ENCODE data around the gene DIO1.

DIO1 gene

DNA sequence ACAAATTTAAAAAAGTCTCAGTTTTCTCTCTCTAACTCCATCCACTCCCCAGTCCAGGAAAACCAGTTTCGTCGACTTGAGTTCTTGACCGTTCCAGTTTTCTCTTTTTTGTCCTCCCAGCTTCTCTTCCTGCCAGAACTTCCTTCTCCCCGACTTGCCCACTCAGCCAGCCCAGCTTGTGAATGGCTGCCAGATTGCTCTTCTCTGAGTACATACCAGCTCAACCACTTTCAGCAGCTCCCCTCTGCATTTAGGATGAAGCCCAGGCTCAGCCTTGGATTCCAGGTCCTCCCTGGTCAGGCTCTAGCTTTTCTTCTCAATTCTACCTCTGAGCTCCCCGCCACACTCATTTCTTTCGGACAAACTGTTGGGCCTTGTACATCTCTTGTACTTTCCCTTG, 1.4 kb downstream of the DIO1 start:
- no peak for FAIRE-seq

DNA sequence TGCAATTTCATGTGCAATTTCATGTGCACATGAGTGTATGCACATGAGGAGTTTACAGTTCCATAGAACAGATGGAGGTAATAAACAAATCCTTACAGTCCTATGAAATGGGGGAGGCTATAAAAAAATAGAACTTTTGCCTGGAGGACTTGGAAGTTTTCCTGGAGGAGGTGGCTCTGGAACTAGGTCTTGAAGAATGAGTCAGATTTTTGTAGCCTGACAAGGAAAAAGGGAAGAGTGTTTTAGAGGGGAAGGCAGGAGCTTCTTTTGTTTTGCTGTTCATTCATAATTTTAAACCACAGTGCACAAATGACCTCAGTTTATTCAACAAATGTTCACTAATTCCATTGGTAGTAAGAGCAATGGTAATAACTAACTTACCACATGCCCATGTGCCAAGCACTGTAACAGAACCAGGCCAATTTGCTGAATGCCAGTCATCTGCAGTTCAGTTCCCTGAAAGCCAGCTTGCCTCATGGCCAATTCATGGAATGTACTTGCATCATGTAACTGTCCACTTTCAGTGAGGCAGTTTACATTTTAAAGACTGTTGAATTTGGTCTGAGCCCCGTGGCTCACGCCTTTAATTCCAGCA, 2.7 kb downstream of the DIO1 start:
- no peak for FAIRE-seq

DNA sequence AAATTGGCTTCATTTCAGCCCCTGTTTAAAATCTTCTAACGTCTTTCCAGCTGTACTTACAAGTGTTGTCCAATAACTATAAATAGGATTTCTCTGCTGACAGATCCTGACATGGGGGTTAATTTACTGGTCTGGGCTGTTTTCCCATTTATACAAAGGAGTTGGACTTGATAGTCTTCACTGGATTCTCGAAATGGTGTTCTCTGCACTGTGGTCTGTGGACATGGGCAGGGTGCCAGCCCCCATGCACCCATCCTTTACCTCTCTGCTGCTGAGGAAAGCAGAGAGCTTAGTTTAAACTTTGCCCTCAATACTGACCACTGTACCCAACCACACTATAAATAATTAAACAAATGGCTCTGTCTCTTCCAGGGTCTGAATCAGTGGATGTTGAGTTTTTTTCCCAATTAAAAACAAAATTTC, 5.2 kb downstream of the DIO1 start:
- no peak for FAIRE-seq

DNA sequence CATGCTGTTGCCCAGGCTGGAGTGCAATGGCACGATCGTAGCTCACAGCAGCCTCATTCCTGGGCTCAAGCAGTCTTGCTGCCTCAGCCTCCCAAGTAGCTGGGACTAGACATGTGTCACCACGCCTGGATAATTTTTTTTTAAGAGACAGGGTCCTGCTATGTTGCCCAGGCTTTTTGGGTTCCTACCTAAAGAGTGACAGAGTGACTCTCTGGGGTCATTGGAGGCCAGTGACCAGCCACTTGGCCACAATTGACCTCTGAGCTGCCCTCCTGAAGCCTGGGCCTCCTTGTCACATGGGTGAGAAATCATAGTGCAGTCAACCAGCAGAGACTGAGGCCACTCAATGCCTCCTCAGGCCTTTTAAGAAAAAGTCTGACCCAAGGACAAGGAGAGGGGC, 5.7 kb downstream of the DIO1 start:
- no peak for FAIRE-seq

DNA sequence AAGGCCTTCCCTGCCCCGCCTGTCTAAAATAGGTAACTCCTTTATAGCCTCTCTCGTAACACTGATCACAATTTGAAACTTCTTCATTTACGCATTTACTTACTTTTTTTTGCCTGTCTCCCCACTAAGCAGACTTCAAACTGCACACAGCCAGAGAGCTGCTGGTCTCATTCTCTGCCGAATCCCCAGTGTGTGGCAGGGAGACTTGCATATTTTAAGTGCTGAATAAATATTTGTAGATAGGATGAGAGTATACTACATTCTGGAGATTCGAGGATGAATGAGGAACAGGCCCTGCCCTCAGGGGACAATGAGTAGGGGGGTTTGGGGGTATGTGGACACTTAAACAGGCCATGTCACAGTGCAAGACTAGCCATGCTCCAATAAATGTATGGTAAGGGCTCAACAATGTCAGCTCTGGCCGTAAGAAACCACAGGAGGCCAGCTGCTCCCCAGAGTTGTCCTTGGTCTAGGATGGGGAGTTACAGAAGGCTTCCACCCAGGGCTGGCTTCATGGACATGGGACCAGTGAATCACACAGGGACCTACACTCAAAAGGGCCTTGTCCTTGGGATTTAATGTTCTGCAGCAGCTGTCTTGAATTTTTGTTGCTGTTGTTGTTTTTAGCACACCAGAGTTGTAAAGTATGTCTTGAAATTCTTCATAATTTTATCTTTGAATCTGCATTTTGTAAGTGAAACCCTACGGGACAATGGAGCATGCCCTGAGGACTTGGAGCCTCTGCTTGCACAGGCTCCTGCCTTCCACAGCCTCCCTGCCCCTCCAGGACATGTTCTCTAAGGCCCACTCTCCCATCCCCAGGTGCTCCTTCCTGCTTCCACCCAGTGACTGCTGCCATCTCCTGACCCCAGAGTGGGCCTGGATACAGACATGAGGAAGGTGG, 8.5 kb downstream of the DIO1 start:
- no peak for FAIRE-seq

DNA sequence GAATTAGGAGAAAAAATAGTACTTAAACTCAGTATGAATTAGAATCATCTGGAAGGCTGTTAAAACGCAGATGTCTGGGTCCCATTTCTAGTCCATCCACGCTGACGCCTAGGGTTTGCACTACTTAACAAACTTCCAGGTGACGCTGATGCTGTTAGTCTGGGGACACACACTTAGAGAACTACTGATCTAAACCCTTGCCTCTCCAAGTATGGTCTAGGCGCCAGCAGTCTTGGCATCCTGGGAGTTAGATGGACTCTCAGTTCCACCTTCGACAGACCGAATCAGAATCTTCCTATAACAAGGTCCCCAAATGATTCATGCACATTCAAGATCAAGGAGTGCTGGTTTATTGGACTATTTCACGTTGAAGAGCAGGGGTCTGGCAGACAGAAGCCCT, 11.5 kb downstream of the DIO1 start:
- FAIRE-seq = no peak

DNA sequence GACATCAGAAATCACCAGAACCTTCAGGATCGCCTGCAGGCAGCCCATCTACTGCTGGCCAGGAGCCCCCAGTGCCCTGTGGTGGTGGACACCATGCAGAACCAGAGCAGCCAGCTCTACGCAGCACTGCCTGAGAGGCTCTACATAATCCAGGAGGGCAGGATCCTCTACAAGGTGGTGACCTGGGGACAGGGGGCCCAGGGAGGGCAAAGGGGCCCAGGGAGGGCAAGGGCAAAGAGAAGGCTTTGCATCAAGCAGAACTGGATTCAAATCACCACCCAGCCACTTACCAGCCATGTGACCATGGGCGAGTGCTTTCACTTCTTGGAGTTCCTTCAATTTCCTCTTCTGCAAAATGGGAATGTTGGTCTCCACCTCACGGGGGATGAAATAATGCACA, 12.1 kb downstream of the DIO1 start:
- no peak for FAIRE-seq

DNA sequence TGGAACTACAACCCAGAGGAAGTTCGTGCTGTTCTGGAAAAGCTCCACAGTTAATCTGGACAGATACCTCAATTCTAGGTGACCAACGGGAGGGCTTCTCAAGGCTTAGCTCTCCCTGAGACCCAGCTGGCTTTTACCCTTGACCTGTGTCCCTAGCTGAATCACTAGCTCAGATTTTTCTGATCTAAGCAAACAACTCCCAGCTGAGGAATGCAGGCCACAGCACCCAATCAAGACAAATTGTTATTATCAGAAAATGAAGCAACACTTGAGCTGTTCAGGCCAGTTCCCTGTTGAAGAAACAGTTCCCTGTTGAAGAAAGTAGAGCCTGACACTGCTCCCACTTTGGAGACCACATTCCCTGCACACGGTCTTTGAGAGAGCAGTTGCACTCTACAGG, 16.0 kb downstream of the DIO1 start:
- FAIRE-seq = no peak

DNA sequence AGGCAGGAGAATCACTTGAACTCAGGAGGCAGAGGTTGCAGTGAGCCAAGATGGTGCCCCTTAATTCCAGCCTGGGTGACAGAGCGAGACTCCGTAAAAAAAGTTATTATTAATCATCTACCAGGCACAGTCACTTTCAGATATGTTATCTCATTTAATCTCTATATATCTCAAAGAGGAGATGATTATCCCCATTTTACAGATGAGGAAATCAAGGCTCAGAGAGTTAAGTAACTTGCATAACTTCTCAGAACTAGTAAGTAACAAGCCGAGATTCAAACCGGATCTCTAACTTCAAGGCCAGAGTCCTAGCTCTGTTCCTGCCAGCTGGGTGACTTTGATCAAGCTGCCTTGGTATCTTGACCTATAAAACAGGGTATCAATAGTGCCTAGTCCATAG, 17.5 kb downstream of the DIO1 start:
- no peak for FAIRE-seq

DNA sequence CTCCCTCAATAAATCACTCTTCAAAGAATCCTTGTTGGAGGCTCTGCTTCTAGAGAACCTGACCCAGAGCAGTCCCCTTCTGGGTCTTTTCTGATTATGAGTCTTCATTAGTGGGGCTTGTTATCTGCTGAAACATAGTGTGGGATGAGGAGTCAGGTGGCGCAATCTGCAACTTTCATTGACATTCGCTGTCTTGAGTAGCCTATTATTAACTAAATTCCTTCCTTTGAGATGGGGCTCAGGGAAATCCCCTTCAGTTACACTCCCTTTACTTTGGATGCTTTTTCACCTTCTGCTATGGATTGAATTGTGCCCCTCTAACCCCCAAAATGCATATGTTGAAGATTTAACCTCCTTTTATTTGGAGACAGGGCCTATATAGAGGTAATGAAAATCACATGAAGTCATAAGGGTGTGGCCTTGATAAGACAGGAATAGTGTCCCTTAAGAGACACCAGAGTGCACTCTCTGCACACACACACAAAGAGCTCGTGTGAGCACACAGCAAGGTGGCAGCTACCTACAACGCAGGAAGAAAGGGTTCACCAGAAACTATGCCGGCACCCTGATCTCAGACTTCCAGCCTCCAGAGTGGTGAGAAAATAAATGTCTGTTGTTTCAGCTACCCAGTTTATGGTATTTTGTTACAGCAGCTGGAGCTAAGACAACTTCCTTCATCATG, 19.5 kb downstream of the DIO1 start:
- FAIRE-seq = no peak

DNA sequence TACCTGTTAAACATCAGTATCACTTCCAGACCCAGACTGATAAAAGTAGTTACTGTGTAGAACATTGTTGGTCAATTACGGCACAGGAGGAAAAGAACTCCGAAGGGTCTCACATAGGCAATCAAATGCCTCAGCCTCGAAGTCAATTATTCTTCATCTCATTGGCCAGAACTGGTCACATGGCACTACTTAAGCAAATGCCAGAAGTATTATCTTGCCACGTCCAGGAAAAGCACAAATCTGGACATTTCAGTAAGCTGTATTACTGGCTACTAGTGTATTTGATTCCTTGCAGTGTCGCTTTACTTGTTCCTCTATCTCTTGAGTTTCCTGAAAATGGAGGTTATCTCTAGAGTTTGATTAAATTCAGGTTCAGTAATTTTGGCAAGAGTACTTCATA, 24.4 kb downstream of the DIO1 start:
- FAIRE-seq = no peak

DNA sequence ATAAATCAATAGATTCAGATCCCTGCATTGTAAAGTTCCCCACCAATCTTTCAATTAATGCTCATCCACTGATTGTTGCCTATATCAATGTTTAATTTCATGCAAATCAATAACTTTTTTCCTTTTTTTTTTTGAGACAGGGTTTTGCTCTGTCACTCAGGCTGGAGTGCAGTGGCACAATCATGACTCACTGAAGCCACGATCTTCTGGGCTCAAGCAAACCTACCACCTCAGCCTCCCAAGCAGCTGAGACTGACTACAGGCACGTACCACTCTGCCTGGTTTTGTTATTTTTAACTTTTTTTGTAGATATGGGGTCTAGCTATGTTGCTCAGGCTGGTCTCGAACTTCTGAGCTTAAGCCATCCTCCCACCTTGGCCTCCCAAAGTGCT, 25.7 kb downstream of the DIO1 start:
- FAIRE-seq = no peak

DNA sequence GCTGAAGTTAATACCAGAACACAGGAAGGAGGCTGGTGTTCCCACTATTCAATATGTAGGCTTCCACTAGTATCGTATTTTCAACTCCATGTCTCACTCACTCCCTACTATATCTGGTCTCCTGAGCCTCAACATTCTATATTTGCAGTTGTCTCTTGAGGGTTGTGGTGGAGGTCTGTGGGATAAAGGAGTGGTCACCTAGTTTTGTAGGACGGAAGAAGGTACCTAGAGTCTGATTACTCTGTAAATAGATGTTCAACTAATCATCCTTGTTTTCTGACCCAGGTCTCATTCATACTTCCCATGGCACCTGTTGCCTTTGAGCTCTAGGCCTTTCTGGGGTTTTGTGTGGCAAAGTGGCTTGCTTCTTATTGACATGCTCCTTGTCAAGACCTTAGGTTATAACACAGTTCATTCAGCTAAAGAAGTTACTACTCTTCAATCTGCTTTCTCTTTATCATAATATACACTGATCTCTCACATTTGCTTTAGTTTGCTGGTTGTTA, 33.4 kb downstream of the DIO1 start:
- FAIRE-seq = no peak

DNA sequence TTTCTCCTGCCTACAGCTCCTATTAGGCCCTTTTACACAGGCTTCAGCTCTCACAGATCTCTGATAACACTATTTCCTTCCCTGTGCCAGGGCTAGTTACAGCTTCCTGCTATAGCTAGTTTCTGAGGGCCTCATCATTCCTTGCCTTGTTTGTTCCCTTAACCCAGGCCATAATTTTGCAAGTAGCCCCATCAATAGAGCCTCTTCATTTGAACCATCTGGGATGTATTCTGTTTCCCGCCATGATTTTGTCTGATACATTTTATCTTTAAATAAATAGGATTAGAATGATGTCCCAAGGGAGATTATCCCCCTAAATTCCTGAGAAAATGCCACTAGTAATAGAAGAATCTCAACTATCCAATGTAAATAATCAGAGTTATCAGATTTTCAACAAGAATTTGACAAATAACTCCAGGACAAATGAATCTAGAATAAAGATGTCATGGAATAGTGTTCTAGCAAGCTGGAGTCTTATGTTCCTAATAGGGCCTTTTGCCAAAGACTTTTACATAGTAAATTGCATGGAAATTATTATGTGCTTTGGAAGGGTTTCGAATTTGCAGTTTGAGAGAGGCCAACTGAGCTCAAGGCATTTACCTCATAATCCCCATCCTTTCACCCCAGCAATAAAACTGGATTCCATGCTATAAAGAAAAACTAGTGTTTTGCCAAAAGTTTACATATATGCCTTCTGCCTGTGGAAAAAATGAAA, 35.4 kb downstream of the DIO1 start:
- FAIRE-seq = no peak

DNA sequence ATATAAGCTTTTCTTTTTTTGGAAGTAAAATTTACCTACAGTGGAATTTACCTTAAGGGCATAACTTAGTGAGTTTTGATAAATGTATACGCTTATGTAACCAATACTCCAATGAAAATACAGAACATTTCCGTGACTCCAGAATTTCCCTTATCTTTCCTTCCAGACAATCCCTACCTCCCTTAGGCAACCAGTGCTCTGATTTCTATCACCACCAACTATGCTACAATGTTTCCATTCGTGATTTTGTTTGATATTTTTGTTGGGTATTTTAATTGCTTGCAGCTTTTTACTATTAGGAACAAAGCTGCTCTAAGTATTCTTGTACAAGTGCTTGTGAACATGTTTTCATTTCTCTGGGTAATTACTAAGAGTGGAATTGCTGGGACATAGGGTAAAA, 36.9 kb downstream of the DIO1 start:
- FAIRE-seq = no peak

DNA sequence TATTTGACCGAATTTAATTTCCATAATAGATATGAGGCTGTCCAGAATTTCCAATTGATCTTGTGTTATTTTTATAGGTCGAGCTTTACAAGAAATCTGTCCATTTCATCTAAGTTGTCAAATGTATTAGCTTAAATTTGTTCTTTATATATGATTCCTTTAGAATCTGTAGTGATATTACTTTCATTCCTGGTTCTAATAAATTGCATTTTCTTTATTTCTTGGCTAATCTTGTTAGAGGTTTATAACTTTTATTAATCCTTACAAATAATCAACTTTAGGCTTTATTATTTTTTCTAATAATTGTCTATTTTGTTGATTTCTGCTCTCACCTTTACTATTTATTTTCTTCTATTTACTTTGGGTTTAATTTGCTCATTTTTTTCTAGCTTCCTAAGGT, 37.5 kb downstream of the DIO1 start:
- no peak for FAIRE-seq

DNA sequence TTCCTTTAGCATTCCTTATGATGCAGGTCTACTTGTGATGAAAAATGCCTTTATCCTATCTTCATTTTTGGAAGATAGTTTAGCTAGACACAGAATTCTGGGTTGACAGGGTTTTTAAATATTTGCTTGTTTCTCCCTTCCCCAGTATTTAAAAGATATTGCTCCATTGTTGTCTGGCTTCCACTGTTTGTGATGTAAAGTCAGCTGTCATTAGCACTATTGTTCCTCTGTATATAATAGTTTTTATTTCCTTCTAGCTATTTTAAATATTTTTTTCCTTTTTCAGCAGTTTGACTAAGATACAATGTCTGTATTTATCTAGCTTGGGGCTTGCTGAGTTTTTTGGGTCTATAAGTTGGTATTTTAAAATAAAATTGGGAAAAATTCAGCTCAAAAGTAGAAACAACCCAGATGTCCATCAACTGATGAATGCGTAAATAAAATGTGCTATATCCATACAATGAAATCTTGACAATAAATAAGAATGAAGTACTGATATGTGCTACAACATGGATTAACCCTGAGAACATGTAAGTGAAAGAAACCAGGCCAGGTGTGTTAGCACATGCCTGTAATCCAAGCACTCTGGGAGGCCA, 40.3 kb downstream of the DIO1 start:
- FAIRE-seq = no peak

DNA sequence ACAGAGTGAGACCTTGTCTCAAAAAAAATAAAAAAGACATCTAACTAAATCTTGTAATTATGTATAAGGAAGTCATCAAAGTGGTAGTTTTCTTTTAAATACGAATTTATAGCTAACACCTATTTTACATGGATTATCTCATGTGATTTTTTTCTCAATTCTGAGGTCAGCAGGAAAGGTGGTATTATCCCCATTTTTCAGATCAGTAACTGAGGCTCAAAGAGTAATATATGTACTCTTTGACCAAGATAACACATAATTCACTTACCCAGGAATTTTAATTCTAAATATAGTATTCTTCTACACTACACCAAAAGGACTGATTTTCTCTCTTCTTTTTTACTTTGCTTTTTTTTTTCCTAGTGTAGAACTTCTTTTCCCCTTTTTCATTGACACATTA, 42.4 kb downstream of the DIO1 start:
- no peak for FAIRE-seq

DNA sequence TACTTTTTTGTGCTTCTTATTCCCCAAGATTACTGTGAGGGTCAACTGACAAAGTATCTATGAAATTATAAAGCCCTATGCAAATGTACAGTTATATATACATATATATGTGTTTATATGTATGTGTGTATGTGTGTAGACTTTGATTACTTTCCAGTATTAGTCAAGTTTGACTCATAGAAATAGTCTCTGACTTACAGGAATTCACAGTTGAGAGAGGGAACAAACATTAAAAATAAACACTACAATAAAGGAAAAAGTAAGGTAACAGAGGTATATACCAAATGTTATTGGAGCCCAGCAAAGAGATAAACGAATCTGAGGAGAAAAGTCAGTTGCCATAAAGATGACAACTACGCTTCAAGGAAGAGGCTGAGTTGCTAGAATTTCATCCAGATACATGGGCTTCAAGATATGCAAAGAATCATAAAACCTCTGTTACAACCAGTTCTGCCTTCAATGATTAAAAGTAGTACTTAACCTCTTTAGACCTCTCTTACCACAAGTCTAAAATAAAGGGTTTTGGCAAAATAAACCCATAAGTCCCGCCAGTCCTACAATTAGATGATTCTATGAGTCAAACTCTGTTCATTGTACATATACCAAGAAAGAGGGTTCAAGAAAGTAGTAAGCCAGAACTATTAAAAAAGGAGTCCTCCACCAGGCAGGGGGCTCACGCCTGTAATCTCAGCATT, 44.3 kb downstream of the DIO1 start:
- FAIRE-seq = no peak

DNA sequence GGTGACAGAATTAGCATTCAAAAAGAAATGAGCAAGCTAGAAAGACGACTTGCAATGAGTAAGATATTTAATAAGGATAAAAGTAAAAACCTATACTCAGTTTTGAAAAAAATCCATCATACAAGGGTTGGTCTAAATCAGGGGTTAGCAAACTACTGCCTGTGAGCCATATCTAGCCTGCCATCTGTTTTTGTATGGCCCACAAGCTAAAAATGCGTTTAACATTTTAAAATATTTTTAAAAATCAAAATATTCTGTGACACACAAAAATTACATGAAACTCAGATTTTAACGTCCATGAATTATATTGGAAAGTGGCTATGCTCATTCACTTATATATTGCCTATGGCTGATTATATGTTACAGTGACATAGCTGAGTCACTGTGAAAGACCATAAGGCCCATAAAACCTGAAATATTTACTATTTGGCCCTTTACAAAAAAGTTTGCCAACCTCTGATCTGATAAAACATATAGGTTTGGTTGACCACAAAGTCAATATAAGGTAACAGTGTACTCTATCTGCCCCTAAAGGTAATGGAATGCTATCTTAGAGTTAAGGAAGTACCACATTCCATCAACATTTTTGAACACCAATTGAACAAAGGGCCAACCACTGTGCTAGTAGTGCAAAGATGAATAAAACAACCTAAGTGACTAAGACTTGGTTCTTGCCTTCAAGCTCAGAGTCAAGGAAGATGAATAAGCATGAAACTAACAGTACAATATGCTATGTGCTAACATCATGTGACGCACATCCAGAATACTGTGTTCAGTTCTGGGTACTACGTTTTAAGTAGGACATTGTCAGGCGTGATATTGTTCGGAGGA, 48.4 kb downstream of the DIO1 start:
- no peak for FAIRE-seq

DNA sequence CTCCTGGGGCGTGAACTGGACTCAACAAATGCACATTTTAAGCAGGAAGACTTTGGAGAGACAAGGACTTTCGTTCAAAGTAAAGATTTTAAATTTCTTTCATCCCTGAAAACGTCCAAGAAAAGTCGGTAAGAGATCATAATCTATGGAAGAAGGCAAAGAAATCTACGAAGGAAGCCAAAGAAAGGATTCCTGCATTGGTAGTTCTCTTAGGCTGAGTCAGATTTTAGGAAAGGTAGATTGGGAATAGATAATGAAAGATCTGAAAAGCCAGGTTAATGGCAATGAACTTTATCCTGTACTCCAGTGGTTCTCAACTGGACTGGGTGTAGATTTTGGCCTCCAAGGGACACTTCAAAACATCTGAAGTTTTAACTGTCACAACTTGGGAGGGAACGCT, 49.1 kb downstream of the DIO1 start:
- FAIRE-seq = no peak
